ENCODE measurements around the gene NOBOX.
"Not testable (repeated sequence)": the region's sequence is repeated elsewhere in the genome, so short reads cannot be mapped to it uniquely, and the experiment has no call there.

NOBOX gene

DNA sequence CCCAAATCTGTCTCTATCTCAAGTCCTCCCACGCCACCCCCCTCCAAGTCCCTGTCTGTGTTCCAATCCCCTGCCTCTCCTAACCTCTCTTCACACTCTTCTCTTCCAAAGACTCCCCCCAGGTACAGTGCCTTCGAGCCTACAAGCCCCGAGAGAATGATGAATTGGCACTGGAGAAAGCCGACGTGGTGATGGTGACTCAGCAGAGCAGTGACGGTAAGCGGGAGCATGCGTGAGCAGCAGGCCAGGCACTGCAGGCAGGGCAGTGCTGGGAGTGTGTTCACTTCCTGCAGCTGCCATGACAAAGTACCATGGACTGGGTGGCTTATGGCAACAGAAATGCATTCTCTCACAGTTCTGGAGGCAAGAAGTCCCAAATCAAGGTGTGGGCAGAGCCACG lies 24.8 kb downstream of the NOBOX start:
- Histone ChIP-seq H3K4me3 (ENCODE audit: low read length) (no peak overlapping the region), H3K27me3 (ENCODE audit: control insufficient read depth, low read length) (no peaks in the 10 kb centered on the region), H3K9me3 (ENCODE audit: control insufficient read depth, insufficient read depth, low read length) (no peaks in the 10 kb centered on the region), H3K4me1 (ENCODE audit: control insufficient read depth, low read length) (no peaks in the 10 kb centered on the region), H3K79me2 (ENCODE audit: control insufficient read depth, low read length) (no peaks in the 10 kb centered on the region), H4K20me1 (ENCODE audit: control insufficient read depth, insufficient read depth, low read depth, low read length) (no peaks in the 10 kb centered on the region), H3K36me3 (ENCODE audit: control insufficient read depth, low read length) (no peaks in the 10 kb centered on the region), H3F3A (ENCODE audit: control insufficient read depth, insufficient read depth) (no peaks in the 10 kb centered on the region), H3K27ac (ENCODE audit: low read depth, low read length) (no peak overlapping the region), H3K4me2 (ENCODE audit: low read length) (no peak overlapping the region), H3K9me2 (replicated peaks; ENCODE audit: control insufficient read depth, low read length) (no peaks in the 10 kb centered on the region)
- no peak for TF ChIP-seq EZH2phosphoT487 (IDR thresholded peaks at IDR 0.05; ENCODE audit: borderline replicate concordance, low read length)
- TF ChIP-seq, protein P1, sequence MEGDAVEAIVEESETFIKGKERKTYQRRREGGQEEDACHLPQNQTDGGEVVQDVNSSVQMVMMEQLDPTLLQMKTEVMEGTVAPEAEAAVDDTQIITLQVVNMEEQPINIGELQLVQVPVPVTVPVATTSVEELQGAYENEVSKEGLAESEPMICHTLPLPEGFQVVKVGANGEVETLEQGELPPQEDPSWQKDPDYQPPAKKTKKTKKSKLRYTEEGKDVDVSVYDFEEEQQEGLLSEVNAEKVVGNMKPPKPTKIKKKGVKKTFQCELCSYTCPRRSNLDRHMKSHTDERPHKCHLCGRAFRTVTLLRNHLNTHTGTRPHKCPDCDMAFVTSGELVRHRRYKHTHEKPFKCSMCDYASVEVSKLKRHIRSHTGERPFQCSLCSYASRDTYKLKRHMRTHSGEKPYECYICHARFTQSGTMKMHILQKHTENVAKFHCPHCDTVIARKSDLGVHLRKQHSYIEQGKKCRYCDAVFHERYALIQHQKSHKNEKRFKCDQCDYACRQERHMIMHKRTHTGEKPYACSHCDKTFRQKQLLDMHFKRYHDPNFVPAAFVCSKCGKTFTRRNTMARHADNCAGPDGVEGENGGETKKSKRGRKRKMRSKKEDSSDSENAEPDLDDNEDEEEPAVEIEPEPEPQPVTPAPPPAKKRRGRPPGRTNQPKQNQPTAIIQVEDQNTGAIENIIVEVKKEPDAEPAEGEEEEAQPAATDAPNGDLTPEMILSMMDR (IDR thresholded peaks at IDR 0.05; ENCODE audit: low read depth, low read length, poor library complexity, severe bottlenecking): no peak

DNA sequence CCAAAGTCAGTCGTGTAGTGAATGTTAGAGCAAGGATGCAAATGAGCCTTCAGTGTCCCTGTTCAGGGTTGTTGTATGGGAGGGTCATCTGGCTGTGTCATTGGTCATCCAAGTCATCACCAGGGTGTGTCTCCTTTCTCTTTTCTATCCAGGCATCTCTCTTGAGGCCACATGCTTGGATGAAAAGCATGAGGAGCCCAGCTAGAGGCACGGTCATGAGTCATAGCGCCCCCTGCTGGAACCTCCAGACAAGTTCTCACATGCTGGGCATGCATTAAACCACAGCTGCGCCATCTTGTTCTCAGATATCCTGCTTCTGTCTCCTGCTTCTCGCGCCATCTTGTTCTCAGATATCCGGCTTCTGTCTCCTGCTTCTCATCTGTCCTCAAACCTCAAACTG lies 34.3 kb downstream of the NOBOX start:
- not testable (repeated sequence) for H3K4me2 ChIP-seq (ENCODE audit: low read length); H3K9me3 ChIP-seq (ENCODE audit: control insufficient read depth, insufficient read depth, low read length); H3K36me3 ChIP-seq (ENCODE audit: control insufficient read depth, low read length); H3K79me2 ChIP-seq (ENCODE audit: control insufficient read depth, low read length); H3K9me2 ChIP-seq (replicated peaks; ENCODE audit: control insufficient read depth, low read length); H3F3A ChIP-seq (ENCODE audit: control insufficient read depth, insufficient read depth); H4K20me1 ChIP-seq (ENCODE audit: control insufficient read depth, insufficient read depth, low read depth, low read length); H3K27me3 ChIP-seq (ENCODE audit: control insufficient read depth, low read length); H3K4me3 ChIP-seq (ENCODE audit: low read length); H3K27ac ChIP-seq (ENCODE audit: low read depth, low read length); H3K4me1 ChIP-seq (ENCODE audit: control insufficient read depth, low read length)

DNA sequence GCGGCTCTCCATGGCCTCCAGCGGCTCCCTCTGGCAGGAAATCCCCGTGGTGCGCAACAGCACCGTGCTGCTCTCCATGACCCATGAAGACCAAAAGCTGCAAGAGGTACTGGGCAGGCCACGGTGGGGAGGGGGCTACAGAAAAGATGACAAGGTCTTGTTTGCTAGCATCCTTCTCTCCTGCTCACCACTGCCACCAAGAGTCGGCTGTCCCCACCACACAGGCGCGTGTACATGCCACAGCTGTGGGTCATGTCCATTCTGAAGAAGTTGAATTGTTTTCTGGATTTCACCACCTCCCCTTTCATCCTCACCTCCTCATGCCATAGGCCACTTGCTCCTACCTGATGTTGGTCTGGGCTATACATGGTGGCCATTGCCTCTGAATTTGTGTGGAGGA lies 36.2 kb downstream of the NOBOX start:
- not testable (repeated sequence) for H4K20me1 ChIP-seq (ENCODE audit: control insufficient read depth, insufficient read depth, low read depth, low read length); H3K4me1 ChIP-seq (ENCODE audit: control insufficient read depth, low read length); H3K9me3 ChIP-seq (ENCODE audit: control insufficient read depth, insufficient read depth, low read length); H3K9me2 ChIP-seq (replicated peaks; ENCODE audit: control insufficient read depth, low read length); H3K27me3 ChIP-seq (ENCODE audit: control insufficient read depth, low read length); H3K4me3 ChIP-seq (ENCODE audit: low read length); H3K27ac ChIP-seq (ENCODE audit: low read depth, low read length); H3K79me2 ChIP-seq (ENCODE audit: control insufficient read depth, low read length); H3F3A ChIP-seq (ENCODE audit: control insufficient read depth, insufficient read depth); H3K36me3 ChIP-seq (ENCODE audit: control insufficient read depth, low read length); H3K4me2 ChIP-seq (ENCODE audit: low read length)

DNA sequence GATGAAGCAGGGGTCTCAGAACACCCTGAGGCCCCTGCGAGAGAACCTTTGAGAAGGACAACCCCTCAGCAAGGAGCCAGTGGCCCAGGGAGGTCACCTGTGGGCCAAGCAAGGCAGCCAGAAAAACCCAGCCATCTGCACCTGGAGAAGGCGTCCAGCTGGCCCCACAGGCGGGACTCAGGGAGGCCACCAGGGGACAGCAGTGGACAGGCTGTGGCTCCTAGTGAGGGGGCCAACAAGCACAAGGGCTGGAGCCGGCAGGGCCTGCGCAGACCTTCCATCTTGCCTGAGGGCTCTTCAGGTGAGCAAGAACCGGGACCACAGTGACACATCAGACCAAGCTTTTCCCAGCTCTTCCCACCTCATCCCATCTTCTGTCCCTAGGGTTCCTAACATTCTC lies 38.0 kb downstream of the NOBOX start:
- not testable (repeated sequence) for H3K27me3 ChIP-seq (ENCODE audit: control insufficient read depth, low read length); H3K4me3 ChIP-seq (ENCODE audit: low read length); H3K79me2 ChIP-seq (ENCODE audit: control insufficient read depth, low read length); H3K9me3 ChIP-seq (ENCODE audit: control insufficient read depth, insufficient read depth, low read length); H3K9me2 ChIP-seq (replicated peaks; ENCODE audit: control insufficient read depth, low read length); H4K20me1 ChIP-seq (ENCODE audit: control insufficient read depth, insufficient read depth, low read depth, low read length); H3K27ac ChIP-seq (ENCODE audit: low read depth, low read length); H3K4me1 ChIP-seq (ENCODE audit: control insufficient read depth, low read length); H3K4me2 ChIP-seq (ENCODE audit: low read length); H3F3A ChIP-seq (ENCODE audit: control insufficient read depth, insufficient read depth); H3K36me3 ChIP-seq (ENCODE audit: control insufficient read depth, low read length)

GRCh38 chr7:144362061-144362460 lies 41.4 kb downstream of the NOBOX start:
- not testable (repeated sequence) for H3K27ac ChIP-seq (ENCODE audit: low read depth, low read length); H3K4me1 ChIP-seq (ENCODE audit: control insufficient read depth, low read length); H3K27me3 ChIP-seq (ENCODE audit: control insufficient read depth, low read length); H3K36me3 ChIP-seq (ENCODE audit: control insufficient read depth, low read length); H3K4me3 ChIP-seq (ENCODE audit: low read length); H3K4me2 ChIP-seq (ENCODE audit: low read length); H3K9me3 ChIP-seq (ENCODE audit: control insufficient read depth, insufficient read depth, low read length); H3K79me2 ChIP-seq (ENCODE audit: control insufficient read depth, low read length); H3F3A ChIP-seq (ENCODE audit: control insufficient read depth, insufficient read depth); H4K20me1 ChIP-seq (ENCODE audit: control insufficient read depth, insufficient read depth, low read depth, low read length); H3K9me2 ChIP-seq (replicated peaks; ENCODE audit: control insufficient read depth, low read length)

DNA sequence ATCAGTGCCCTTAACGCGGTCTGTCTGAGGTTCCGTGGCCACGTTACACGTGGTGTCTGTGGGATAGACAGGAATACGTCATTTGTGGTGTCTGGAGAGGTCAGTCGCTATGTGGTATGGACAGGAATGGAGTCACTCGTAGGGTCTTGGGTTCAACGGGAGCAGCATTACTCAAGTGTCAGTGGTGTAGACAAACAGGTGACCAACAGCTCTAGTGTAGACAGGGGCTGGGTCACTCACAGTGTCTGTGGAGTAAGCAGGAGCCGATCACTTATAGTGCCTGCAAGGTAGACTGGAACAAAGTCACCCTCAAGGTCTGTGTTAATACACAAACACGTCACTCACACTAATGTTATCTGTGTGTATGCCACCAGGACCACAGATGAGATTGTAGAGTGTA lies 46.6 kb downstream of the NOBOX start:
- H3K9me3 ChIP-seq (ENCODE audit: control insufficient read depth, insufficient read depth, low read length); H3K27ac ChIP-seq (ENCODE audit: low read depth, low read length); H3K4me1 ChIP-seq (ENCODE audit: control insufficient read depth, low read length); H3F3A ChIP-seq (ENCODE audit: control insufficient read depth, insufficient read depth); H3K4me3 ChIP-seq (ENCODE audit: low read length); H3K27me3 ChIP-seq (ENCODE audit: control insufficient read depth, low read length); H3K9me2 ChIP-seq (replicated peaks; ENCODE audit: control insufficient read depth, low read length); H3K4me2 ChIP-seq (ENCODE audit: low read length); H3K79me2 ChIP-seq (ENCODE audit: control insufficient read depth, low read length); H4K20me1 ChIP-seq (ENCODE audit: control insufficient read depth, insufficient read depth, low read depth, low read length); H3K36me3 ChIP-seq (ENCODE audit: control insufficient read depth, low read length): not testable (repeated sequence)

DNA sequence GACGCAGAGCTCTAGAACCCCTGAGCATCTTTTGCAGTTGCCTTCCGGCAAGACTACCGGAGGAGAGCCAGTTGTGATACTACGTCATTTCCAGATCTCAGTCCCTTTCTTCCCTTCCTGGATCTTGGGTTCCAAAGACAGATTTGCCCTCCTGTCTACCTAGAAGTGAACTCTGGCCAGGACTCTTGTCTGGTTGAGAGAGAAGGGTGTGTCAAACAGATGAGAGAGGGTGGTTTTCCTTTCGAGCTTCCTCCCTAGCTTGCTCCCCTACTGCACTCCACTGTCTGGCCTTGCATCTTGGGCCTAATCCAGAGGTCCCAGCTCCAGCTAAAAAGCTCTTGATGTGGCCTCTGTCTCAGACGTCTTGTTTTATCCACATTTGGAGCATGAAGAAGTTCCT lies 47.3 kb downstream of the NOBOX start:
- not testable (repeated sequence) for H3K4me3 ChIP-seq (ENCODE audit: low read length); H3K9me2 ChIP-seq (replicated peaks; ENCODE audit: control insufficient read depth, low read length); H3K4me1 ChIP-seq (ENCODE audit: control insufficient read depth, low read length); H3K27me3 ChIP-seq (ENCODE audit: control insufficient read depth, low read length); H3K79me2 ChIP-seq (ENCODE audit: control insufficient read depth, low read length); H3F3A ChIP-seq (ENCODE audit: control insufficient read depth, insufficient read depth); H4K20me1 ChIP-seq (ENCODE audit: control insufficient read depth, insufficient read depth, low read depth, low read length); H3K9me3 ChIP-seq (ENCODE audit: control insufficient read depth, insufficient read depth, low read length); H3K36me3 ChIP-seq (ENCODE audit: control insufficient read depth, low read length); H3K4me2 ChIP-seq (ENCODE audit: low read length); H3K27ac ChIP-seq (ENCODE audit: low read depth, low read length)

Measured in DOHH2 (cell line).